ENCODE data around the gene SBK2. TPM values are rescaled to one million over a fixed set of nuclear protein-coding genes. Genes with fewer than 3 reads are reported as not detected.
A peak's percentile ranks its signal among the peaks of the same experiment; 100 is the strongest.

Gene SBK2
- total and polyA plus RNA-seq, 2 experiments from 2014 or later = 5.3 to 6.8 TPM

GRCh38 chr19:55552620-55553019, 15.7 kb upstream of the SBK2 start:
- Histone ChIP-seq H3K4me1 (ENCODE audit: low read depth) (peaks cover 8% of the 10 kb centered on the region), H3K4me3 (no peak overlapping the region), H3K27me3 (no peaks in the 10 kb centered on the region), H3K9me3 (ENCODE audit: low read depth) (no peaks in the 10 kb centered on the region), H3K27ac (no peak overlapping the region), H3K36me3 (no peaks in the 10 kb centered on the region)
- peak in 1 of 2 donors; percentile 92 for DNase-seq (ENCODE audit: low read depth in 1 of 2, low spot score in 1 of 2)
- TF ChIP-seq CTCF (IDR thresholded peaks at IDR 0.05; ENCODE audit: low read depth, low read length) = no peak

GRCh38 chr19:55552206-55552605, 15.3 kb upstream of the SBK2 start:
- TF ChIP-seq CTCF (IDR thresholded peaks at IDR 0.05; ENCODE audit: low read depth, low read length) = no peak
- Histone ChIP-seq H3K27ac (no peak overlapping the region), H3K9me3 (ENCODE audit: low read depth) (no peaks in the 10 kb centered on the region), H3K36me3 (no peaks in the 10 kb centered on the region), H3K4me3 (no peak overlapping the region), H3K27me3 (no peaks in the 10 kb centered on the region), H3K4me1 (ENCODE audit: low read depth) (peaks cover 10% of the 10 kb centered on the region)
- no peak for DNase-seq (ENCODE audit: low read depth in 1 of 2, low spot score in 1 of 2)

GRCh38 chr19:55550321-55550650, 13.4 kb upstream of the SBK2 start:
- Histone ChIP-seq H3K27ac (no peak overlapping the region), H3K36me3 (no peaks in the 10 kb centered on the region), H3K4me1 (ENCODE audit: low read depth) (peaks cover 17% of the 10 kb centered on the region), H3K4me3 (no peak overlapping the region), H3K27me3 (no peaks in the 10 kb centered on the region), H3K9me3 (ENCODE audit: low read depth) (no peaks in the 10 kb centered on the region)
- no peak for DNase-seq (ENCODE audit: low read depth in 1 of 2, low spot score in 1 of 2)
- TF ChIP-seq CTCF (IDR thresholded peaks at IDR 0.05; ENCODE audit: low read depth, low read length) = no peak

DNA sequence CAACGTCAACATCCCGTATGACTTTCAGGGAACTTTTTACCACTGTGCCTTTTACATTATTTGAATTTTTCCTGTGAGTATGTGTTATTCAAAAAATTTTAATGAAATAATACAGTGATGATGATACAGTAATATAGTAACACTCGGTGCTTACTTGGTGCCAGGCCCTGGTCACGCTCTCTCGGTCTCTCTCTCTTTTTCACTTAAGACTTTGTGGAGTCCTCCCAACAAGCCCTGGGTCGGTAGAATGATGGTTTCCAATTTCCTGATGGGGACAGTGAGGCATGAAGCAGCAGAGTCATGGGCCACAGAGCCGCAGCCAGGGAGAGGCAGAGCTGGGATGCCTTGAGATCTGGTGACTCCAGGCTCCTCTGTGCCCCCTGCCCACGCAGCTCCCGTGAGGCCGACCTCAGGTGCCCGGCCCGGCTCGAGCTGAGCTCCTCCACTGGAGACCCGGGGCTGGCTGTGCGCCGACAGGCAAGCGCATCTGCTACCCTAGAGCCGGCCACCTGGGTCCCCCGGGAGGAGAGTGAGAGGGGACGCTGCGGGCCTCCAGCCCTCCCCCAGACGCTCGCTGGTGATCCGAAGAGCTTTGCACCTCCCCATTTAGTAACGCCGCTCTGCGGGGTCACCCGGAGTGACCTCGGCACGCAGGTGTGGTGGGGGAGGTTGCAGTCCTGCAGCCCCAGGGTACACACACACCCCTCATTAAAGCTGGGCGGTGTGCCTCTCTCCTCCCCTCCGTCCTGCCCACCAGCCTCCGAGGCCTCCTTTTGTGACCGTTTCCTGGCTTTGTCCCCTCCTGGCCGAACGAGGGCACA, 12.8 kb upstream of the SBK2 start:
- no peak for TF ChIP-seq CTCF (IDR thresholded peaks at IDR 0.05; ENCODE audit: low read depth, low read length)
- H3K4me1 ChIP-seq (ENCODE audit: low read depth) = peaks cover 17% of the 10 kb centered on the region
- no peak overlapping the region for H3K27ac ChIP-seq
- no peaks in the 10 kb centered on the region for H3K27me3 ChIP-seq
- DNase-seq (ENCODE audit: low read depth in 1 of 2, low spot score in 1 of 2) = peak in 1 of 2 donors; percentile 79
- no peak overlapping the region for H3K4me3 ChIP-seq
- no peaks in the 10 kb centered on the region for H3K9me3 ChIP-seq (ENCODE audit: low read depth)
- no peaks in the 10 kb centered on the region for H3K36me3 ChIP-seq

GRCh38 chr19:55546822-55547614, 10.1 kb upstream of the SBK2 start:
- Histone ChIP-seq H3K27me3 (no peaks in the 10 kb centered on the region), H3K9me3 (ENCODE audit: low read depth) (no peaks in the 10 kb centered on the region), H3K36me3 (no peaks in the 10 kb centered on the region), H3K27ac (peak overlapping the region; percentile 40), H3K4me1 (ENCODE audit: low read depth) (peaks cover 17% of the 10 kb centered on the region), H3K4me3 (no peak overlapping the region)
- TF ChIP-seq CTCF (IDR thresholded peaks at IDR 0.05; ENCODE audit: low read depth, low read length) = no peak
- DNase-seq (ENCODE audit: low read depth in 1 of 2, low spot score in 1 of 2) = peak in 1 of 2 donors; percentile 92

All from cardiac muscle cell (in vitro differentiated cells and primary cell).